ENCODE data around the gene RSPO3. TPM values are rescaled to one million over a fixed set of nuclear protein-coding genes. Genes with fewer than 3 reads are reported as not detected.

Gene RSPO3
- total and polyA plus RNA-seq, 4 donors = 1.4 to 3.5 (median 1.6) TPM

DNA sequence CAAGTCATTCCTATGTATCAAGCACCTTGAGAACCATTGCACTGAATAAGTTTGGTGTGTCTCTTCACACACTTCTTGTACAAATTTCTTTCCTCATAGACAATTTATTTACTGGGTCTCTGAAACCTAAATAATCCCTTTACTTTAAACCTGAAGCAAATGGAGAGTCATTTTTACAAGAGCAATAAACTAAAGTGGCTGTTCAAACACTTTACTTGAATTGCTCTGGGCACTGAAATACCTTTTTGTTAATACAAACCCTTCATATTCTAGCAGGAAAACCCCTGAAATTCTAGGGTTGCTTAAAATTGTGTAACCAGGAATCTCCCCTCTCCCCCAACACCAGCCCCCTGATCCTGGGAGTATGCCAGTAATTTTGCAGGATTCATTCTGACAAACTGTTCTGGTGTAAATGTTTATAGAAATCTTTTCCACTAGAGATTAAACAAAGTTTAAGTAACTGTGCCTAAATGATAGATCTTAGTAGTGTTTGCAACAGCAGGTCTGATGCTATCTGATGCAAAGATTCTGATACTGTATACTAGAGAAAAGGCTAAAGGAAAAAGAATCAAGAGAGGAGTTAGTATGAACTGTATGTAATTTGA is 13.4 kb downstream of the RSPO3 start:
- H3K27me3 ChIP-seq (ENCODE audit: control insufficient read depth in 4 of 4, insufficient read depth in 4 of 4, low read length in 3 of 4) = peaks cover 0 to 6% (median 0%) of the 10 kb centered on the region in 4 donors
- TF ChIP-seq, protein P1, sequence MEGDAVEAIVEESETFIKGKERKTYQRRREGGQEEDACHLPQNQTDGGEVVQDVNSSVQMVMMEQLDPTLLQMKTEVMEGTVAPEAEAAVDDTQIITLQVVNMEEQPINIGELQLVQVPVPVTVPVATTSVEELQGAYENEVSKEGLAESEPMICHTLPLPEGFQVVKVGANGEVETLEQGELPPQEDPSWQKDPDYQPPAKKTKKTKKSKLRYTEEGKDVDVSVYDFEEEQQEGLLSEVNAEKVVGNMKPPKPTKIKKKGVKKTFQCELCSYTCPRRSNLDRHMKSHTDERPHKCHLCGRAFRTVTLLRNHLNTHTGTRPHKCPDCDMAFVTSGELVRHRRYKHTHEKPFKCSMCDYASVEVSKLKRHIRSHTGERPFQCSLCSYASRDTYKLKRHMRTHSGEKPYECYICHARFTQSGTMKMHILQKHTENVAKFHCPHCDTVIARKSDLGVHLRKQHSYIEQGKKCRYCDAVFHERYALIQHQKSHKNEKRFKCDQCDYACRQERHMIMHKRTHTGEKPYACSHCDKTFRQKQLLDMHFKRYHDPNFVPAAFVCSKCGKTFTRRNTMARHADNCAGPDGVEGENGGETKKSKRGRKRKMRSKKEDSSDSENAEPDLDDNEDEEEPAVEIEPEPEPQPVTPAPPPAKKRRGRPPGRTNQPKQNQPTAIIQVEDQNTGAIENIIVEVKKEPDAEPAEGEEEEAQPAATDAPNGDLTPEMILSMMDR (IDR thresholded peaks at IDR 0.05; ENCODE audit: low read depth, low read length, missing input control) = no peak
- TF ChIP-seq FOXA2 (IDR thresholded peaks at IDR 0.05) = no peak
- no peak for TF ChIP-seq FOXA1 (IDR thresholded peaks at IDR 0.05)
- no peak for TF ChIP-seq YY1 (IDR thresholded peaks at IDR 0.05)
- TF ChIP-seq TAF1 (conservative IDR thresholded peaks at IDR 0.05) = no peak
- no peak for TF ChIP-seq SP1 (IDR thresholded peaks at IDR 0.05)
- TF ChIP-seq, protein P2, sequence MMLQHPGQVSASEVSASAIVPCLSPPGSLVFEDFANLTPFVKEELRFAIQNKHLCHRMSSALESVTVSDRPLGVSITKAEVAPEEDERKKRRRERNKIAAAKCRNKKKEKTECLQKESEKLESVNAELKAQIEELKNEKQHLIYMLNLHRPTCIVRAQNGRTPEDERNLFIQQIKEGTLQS (IDR thresholded peaks at IDR 0.05) = no peak
- no peak for TF ChIP-seq RAD21 (IDR thresholded peaks at IDR 0.05)
- no peak for TF ChIP-seq EGR1 (IDR thresholded peaks at IDR 0.05; ENCODE audit: low read depth in 2 of 2)
- H3K9me3 ChIP-seq (ENCODE audit: control insufficient read depth in 4 of 4, low read length in 3 of 4) = no peaks in the 10 kb centered on the region
- no peaks in the 10 kb centered on the region for H3K36me3 ChIP-seq (ENCODE audit: control insufficient read depth in 4 of 4, insufficient read depth in 3 of 4, low read depth in 1 of 4, low read length in 3 of 4)
- no peak overlapping the region for H3K27ac ChIP-seq (ENCODE audit: low read depth in 1 of 2, low read length in 2 of 2)
- H3K4me3 ChIP-seq (ENCODE audit: low read depth in 1 of 3, low read length in 3 of 3) = no peak overlapping the region
- no peak for DNase-seq (ENCODE audit: low spot score)
- H3K9ac ChIP-seq (ENCODE audit: low read depth in 1 of 2, low read length in 2 of 2) = no peak overlapping the region
- no peaks in the 10 kb centered on the region for H3K4me1 ChIP-seq (ENCODE audit: control insufficient read depth in 4 of 4, insufficient read depth in 4 of 4, low read length in 3 of 4)

DNA sequence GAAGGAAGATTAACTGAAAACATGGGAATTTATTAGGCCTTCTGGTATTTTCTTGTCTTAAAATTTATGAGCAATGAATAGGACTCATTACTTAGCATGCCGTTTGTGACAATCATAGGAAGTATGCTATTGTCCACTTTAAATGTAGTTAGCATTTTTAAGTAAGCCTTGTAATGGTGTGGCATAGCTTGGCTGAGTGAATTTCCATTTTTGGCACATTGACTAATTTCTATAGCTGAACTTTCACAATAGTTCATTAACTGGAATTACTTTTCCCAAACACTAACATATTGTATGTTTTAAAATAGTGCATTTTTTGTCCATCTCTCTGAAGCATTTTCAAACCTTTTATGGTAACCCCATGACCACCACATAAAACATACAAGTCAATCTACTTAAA is 15.7 kb downstream of the RSPO3 start:
- 65% methylated on average over 1 of the region's 1 CpG for WGBS
- DNase-seq (ENCODE audit: low spot score) = no peak
- Histone ChIP-seq H3K4me1 (ENCODE audit: control insufficient read depth in 4 of 4, insufficient read depth in 4 of 4, low read length in 3 of 4) (no peaks in the 10 kb centered on the region), H3K36me3 (ENCODE audit: control insufficient read depth in 4 of 4, insufficient read depth in 3 of 4, low read depth in 1 of 4, low read length in 3 of 4) (no peaks in the 10 kb centered on the region), H3K27ac (ENCODE audit: low read depth in 1 of 2, low read length in 2 of 2) (no peak overlapping the region), H3K9ac (ENCODE audit: low read depth in 1 of 2, low read length in 2 of 2) (no peak overlapping the region), H3K27me3 (ENCODE audit: control insufficient read depth in 4 of 4, insufficient read depth in 4 of 4, low read length in 3 of 4) (peaks cover 0 to 9% (median under 1%) of the 10 kb centered on the region in 4 donors), H3K9me3 (ENCODE audit: control insufficient read depth in 4 of 4, low read length in 3 of 4) (no peaks in the 10 kb centered on the region), H3K4me3 (ENCODE audit: low read depth in 1 of 3, low read length in 3 of 3) (no peak overlapping the region)
- no peak for TF ChIP-seq EGR1 (IDR thresholded peaks at IDR 0.05; ENCODE audit: low read depth in 2 of 2)
- TF ChIP-seq HNF4G (IDR thresholded peaks at IDR 0.05) = no peak
- TF ChIP-seq FOXA2 (IDR thresholded peaks at IDR 0.05) = no peak
- TF ChIP-seq, protein P2 (IDR thresholded peaks at IDR 0.05) = no peak
- TF ChIP-seq YY1 (IDR thresholded peaks at IDR 0.05) = no peak
- no peak for TF ChIP-seq JUND (IDR thresholded peaks at IDR 0.05)
- no peak for TF ChIP-seq FOXA1 (IDR thresholded peaks at IDR 0.05)
- no peak for TF ChIP-seq RAD21 (IDR thresholded peaks at IDR 0.05)

DNA sequence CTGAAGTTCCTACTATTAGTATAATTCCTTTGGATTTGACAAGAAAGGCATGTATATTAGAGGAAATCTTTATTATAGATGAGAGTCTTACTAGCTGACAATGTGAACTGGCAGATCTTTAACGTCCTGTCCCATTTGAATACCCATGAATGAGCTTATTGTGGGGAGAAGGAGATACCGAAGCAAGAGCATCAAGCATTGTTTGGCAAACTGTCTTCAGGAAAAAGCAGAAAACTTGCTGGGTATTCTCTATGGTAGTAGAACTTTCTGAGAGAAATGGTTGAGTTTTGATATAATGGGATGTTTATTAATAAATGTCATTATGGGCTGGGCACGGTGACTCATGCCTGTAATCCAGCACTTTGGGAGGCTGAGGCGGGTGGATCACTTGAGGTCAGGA is 18.3 kb downstream of the RSPO3 start:
- Histone ChIP-seq H3K9ac (ENCODE audit: low read depth in 1 of 2, low read length in 2 of 2) (no peak overlapping the region), H3K27ac (ENCODE audit: low read depth in 1 of 2, low read length in 2 of 2) (no peak overlapping the region), H3K4me3 (ENCODE audit: low read depth in 1 of 3, low read length in 3 of 3) (no peak overlapping the region), H3K36me3 (ENCODE audit: control insufficient read depth in 4 of 4, insufficient read depth in 3 of 4, low read depth in 1 of 4, low read length in 3 of 4) (no peaks in the 10 kb centered on the region), H3K27me3 (ENCODE audit: control insufficient read depth in 4 of 4, insufficient read depth in 4 of 4, low read length in 3 of 4) (peaks cover 0 to 6% (median under 1%) of the 10 kb centered on the region in 4 donors), H3K4me1 (ENCODE audit: control insufficient read depth in 4 of 4, insufficient read depth in 4 of 4, low read length in 3 of 4) (no peaks in the 10 kb centered on the region), H3K9me3 (ENCODE audit: control insufficient read depth in 4 of 4, low read length in 3 of 4) (no peaks in the 10 kb centered on the region)
- DNase-seq (ENCODE audit: low spot score) = no peak
- TF ChIP-seq JUND (IDR thresholded peaks at IDR 0.05) (no peak), TAF1 (conservative IDR thresholded peaks at IDR 0.05) (no peak)
- TF ChIP-seq, protein P3, sequence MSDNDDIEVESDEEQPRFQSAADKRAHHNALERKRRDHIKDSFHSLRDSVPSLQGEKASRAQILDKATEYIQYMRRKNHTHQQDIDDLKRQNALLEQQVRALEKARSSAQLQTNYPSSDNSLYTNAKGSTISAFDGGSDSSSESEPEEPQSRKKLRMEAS (IDR thresholded peaks at IDR 0.05) = no peak
- WGBS = 55% methylated on average over 4 of the region's 4 CpGs
